Endothelial cell (in vitro differentiated cells): Measurements from ENCODE around the gene ZMIZ1. TPM values are rescaled to one million over a fixed set of nuclear protein-coding genes. Genes with fewer than 3 reads are reported as not detected.

ENCODE experiments used
- DNase-seq: peaks from one replicate; pipeline ENCODE4 v3.0.0; 2021; ENCODE audit warnings: low spot score
- H3K27ac Mint-ChIP-seq: one replicate; pipeline ENCODE4 v1.8.0; 2021; ENCODE audit warnings: mixed read lengths, inconsistent platforms; ENCODE audit not compliant: unreplicated experiment
- H3K27me3 Mint-ChIP-seq: one replicate; pipeline ENCODE4 v1.8.0; 2021; ENCODE audit warnings: mild to moderate bottlenecking, moderate library complexity, mixed read lengths, inconsistent platforms; ENCODE audit not compliant: unreplicated experiment
- H3K36me3 Mint-ChIP-seq: one replicate; pipeline ENCODE4 v1.8.0; 2021; ENCODE audit warnings: mild to moderate bottlenecking, low read depth, mixed read lengths, inconsistent platforms; ENCODE audit not compliant: unreplicated experiment
- H3K4me1 Mint-ChIP-seq: one replicate; pipeline ENCODE4 v1.8.0; 2021; ENCODE audit warnings: mild to moderate bottlenecking, mixed read lengths, inconsistent platforms; ENCODE audit not compliant: unreplicated experiment
- H3K4me3 Mint-ChIP-seq: one replicate; pipeline ENCODE4 v1.8.0; 2021; ENCODE audit warnings: mild to moderate bottlenecking, mixed read lengths, inconsistent platforms; ENCODE audit not compliant: unreplicated experiment
- H3K9me3 Mint-ChIP-seq: one replicate; pipeline ENCODE4 v1.8.0; 2021; ENCODE audit warnings: mixed read lengths, inconsistent platforms; ENCODE audit not compliant: unreplicated experiment
- CTCF ChIP-seq: fragments of 200-600 bp; sonication (generic); IDR thresholded peaks from one replicate; pipeline ENCODE4 v1.5.0; 2021; ENCODE audit warnings: antibody characterized with exemption; ENCODE audit not compliant: unreplicated experiment
- total RNA-seq: library from RNA; stranded (reverse); fragmentation: NEBNext Ultra II Directional; extraction: Animal tissue kit (Norgen Biotek cat#: 25700); gene quantifications from one replicate; pipeline ENCODE4 v1.2.1, GENCODE V29; 2021; ENCODE audit not compliant: unreplicated experiment

Gene ZMIZ1
- total RNA-seq, 1 donor from 2014 or later: 102 TPM

- Mint-ChIP-seq H3K4me1 (peaks cover 39% of the 10 kb centered on the region), H3K4me3 (no peak overlapping the region), H3K27me3 (peaks cover 29% of the 10 kb centered on the region), H3K36me3 (peaks cover 7% of the 10 kb centered on the region), H3K9me3 (no peaks in the 10 kb centered on the region), H3K27ac (peak overlapping the region; percentile 88)
- TF ChIP-seq CTCF: no peak
- DNase-seq: no peak
Measured at GRCh38 chr10:79185796-79186374, 117.1 kb downstream of the ZMIZ1 start.

GRCh38 chr10:79186486-79187120 is 117.8 kb downstream of the ZMIZ1 start:
- no peak for DNase-seq
- peaks cover 28% of the 10 kb centered on the region for H3K27me3 Mint-ChIP-seq
- no peaks in the 10 kb centered on the region for H3K9me3 Mint-ChIP-seq
- H3K36me3 Mint-ChIP-seq: peaks cover 7% of the 10 kb centered on the region
- H3K4me1 Mint-ChIP-seq: peaks cover 40% of the 10 kb centered on the region
- H3K4me3 Mint-ChIP-seq: peak overlapping the region; percentile 49
- no peak for TF ChIP-seq CTCF
- peak overlapping the region; percentile 88 for H3K27ac Mint-ChIP-seq

GRCh38 chr10:79187121-79187940 is 118.6 kb downstream of the ZMIZ1 start:
- H3K27me3 Mint-ChIP-seq: peaks cover 21% of the 10 kb centered on the region
- peaks cover 44% of the 10 kb centered on the region for H3K4me1 Mint-ChIP-seq
- no peaks in the 10 kb centered on the region for H3K9me3 Mint-ChIP-seq
- TF ChIP-seq CTCF: no peak
- DNase-seq: no peak
- no peak overlapping the region for H3K4me3 Mint-ChIP-seq
- no peak overlapping the region for H3K27ac Mint-ChIP-seq
- peaks cover 6% of the 10 kb centered on the region for H3K36me3 Mint-ChIP-seq

GRCh38 chr10:79188154-79188965 is 119.6 kb downstream of the ZMIZ1 start:
- H3K27ac Mint-ChIP-seq: peak overlapping the region; percentile 0
- H3K4me3 Mint-ChIP-seq: no peak overlapping the region
- H3K9me3 Mint-ChIP-seq: no peaks in the 10 kb centered on the region
- peaks cover 17% of the 10 kb centered on the region for H3K27me3 Mint-ChIP-seq
- no peak for TF ChIP-seq CTCF
- peaks cover 10% of the 10 kb centered on the region for H3K36me3 Mint-ChIP-seq
- H3K4me1 Mint-ChIP-seq: peaks cover 39% of the 10 kb centered on the region
- DNase-seq: no peak
